H9 (cell line): Measurements from ENCODE around the gene ZNF407. TPM values are rescaled to one million over a fixed set of nuclear protein-coding genes. Genes with fewer than 3 reads are reported as not detected.

ENCODE experiments used
- DNase-seq: peaks from one replicate; pipeline ENCODE4 v3.0.0-alpha.2; 2017
- H2AFZ ChIP-seq: one replicate; pipeline ENCODE4 v1.6.1; 2013; ENCODE audit warnings: mild to moderate bottlenecking, low read length, control low read depth, moderate library complexity
- H2AK5ac ChIP-seq: 2 replicates; pipeline ENCODE4 v1.6.1; 2013; ENCODE audit warnings: low read length, control low read depth, mixed read lengths; ENCODE audit not compliant: insufficient read length
- H2BK120ac ChIP-seq: one replicate; pipeline ENCODE4 v1.6.1; 2013; ENCODE audit warnings: low read depth, mild to moderate bottlenecking, low read length, control low read depth, inconsistent platforms; ENCODE audit not compliant: poor library complexity, severe bottlenecking
- H2BK12ac ChIP-seq: 2 replicates; pipeline ENCODE4 v1.6.1; 2013; ENCODE audit warnings: low read length, control low read depth, mixed read lengths, low read depth; ENCODE audit not compliant: insufficient read length
- H2BK15ac ChIP-seq: 2 replicates; pipeline ENCODE4 v1.6.1; 2013; ENCODE audit warnings: low read depth, low read length, control low read depth
- H2BK20ac ChIP-seq: one replicate; pipeline ENCODE4 v1.6.1; 2013; ENCODE audit warnings: low read depth, mild to moderate bottlenecking, low read length, control low read depth, inconsistent platforms; ENCODE audit not compliant: poor library complexity, severe bottlenecking
- H2BK5ac ChIP-seq: 2 replicates; pipeline ENCODE4 v1.6.1; 2013; ENCODE audit warnings: low read length, control low read depth, mixed read lengths; ENCODE audit not compliant: insufficient read length
- H3K14ac ChIP-seq: 2 replicates; pipeline ENCODE4 v1.6.1; 2013; ENCODE audit warnings: low read length, control low read depth; ENCODE audit not compliant: insufficient read depth
- H3K18ac ChIP-seq: 2 replicates; pipeline ENCODE4 v1.6.1; 2013; ENCODE audit warnings: low read depth, mild to moderate bottlenecking, mixed read lengths, low read length, control low read depth; ENCODE audit not compliant: insufficient read length
- H3K23ac ChIP-seq: 2 replicates; pipeline ENCODE4 v1.6.1; 2013; ENCODE audit warnings: low read length, control low read depth, mixed read lengths, low read depth; ENCODE audit not compliant: insufficient read length
- H3K23me2 ChIP-seq: 2 replicates; pipeline ENCODE4 v1.6.1; 2013; ENCODE audit warnings: low read depth, mild to moderate bottlenecking, mixed read lengths, low read length, control low read depth; ENCODE audit not compliant: insufficient read length, poor library complexity, severe bottlenecking
- H3K27ac ChIP-seq: 2 replicates; pipeline ENCODE4 v1.5.1; 2013; ENCODE audit warnings: low read length, control low read depth, mixed read lengths, low read depth; ENCODE audit not compliant: insufficient read length
- H3K27me3 ChIP-seq: 2 replicates; pipeline ENCODE4 v1.6.1; 2013; ENCODE audit warnings: low read length, control low read depth, inconsistent platforms; ENCODE audit not compliant: insufficient read depth
- H3K4ac ChIP-seq: 2 replicates; pipeline ENCODE4 v1.6.1; 2013; ENCODE audit warnings: low read depth, mild to moderate bottlenecking, control low read depth, inconsistent platforms, low read length, moderate library complexity
- H3K4me1 ChIP-seq: 2 replicates; pipeline ENCODE4 v1.6.1; 2013; ENCODE audit warnings: low read length, control low read depth, inconsistent platforms; ENCODE audit not compliant: insufficient read depth
- H3K4me2 ChIP-seq: 2 replicates; pipeline ENCODE4 v1.6.1; 2013; ENCODE audit warnings: low read length, control low read depth, mixed read lengths; ENCODE audit not compliant: insufficient read length, insufficient read depth
- H3K56ac ChIP-seq: 2 replicates; pipeline ENCODE4 v1.6.1; 2013; ENCODE audit warnings: low read depth, mild to moderate bottlenecking, mixed read lengths, low read length, control low read depth; ENCODE audit not compliant: insufficient read length
- H3K79me1 ChIP-seq: 2 replicates; pipeline ENCODE4 v1.6.1; 2013; ENCODE audit warnings: low read depth, mild to moderate bottlenecking, moderate library complexity, low read length, control low read depth, inconsistent platforms; ENCODE audit not compliant: insufficient read depth, poor library complexity, severe bottlenecking
- H3K79me2 ChIP-seq: 2 replicates; pipeline ENCODE4 v1.6.1; 2013; ENCODE audit warnings: low read length, control low read depth, inconsistent platforms; ENCODE audit not compliant: insufficient read depth
- H3K9ac ChIP-seq: 2 replicates; pipeline ENCODE4 v1.6.1; 2013; ENCODE audit warnings: low read length, control low read depth, mixed read lengths; ENCODE audit not compliant: insufficient read length; ENCODE audit errors: extremely low read depth
- H3K9me3 ChIP-seq: one replicate; pipeline ENCODE4 v1.6.1; 2013; ENCODE audit warnings: low read depth, low read length, inconsistent platforms; ENCODE audit not compliant: control insufficient read depth
- H3T11ph ChIP-seq: one replicate; pipeline ENCODE4 v1.6.1; 2013; ENCODE audit warnings: mild to moderate bottlenecking, low read length, control low read depth, inconsistent platforms
- H4K20me1 ChIP-seq: one replicate; pipeline ENCODE4 v1.6.1; 2013; ENCODE audit not compliant: control insufficient read depth, insufficient read length, insufficient read depth
- H4K5ac ChIP-seq: 2 replicates; pipeline ENCODE4 v1.6.1; 2013; ENCODE audit warnings: low read depth, mild to moderate bottlenecking, mixed read lengths, low read length, control low read depth; ENCODE audit not compliant: insufficient read length
- H4K8ac ChIP-seq: replicated peaks from 2 replicates; pipeline ENCODE4 v1.6.1; 2013; ENCODE audit warnings: low read length, control low read depth, mixed read lengths, low read depth; ENCODE audit not compliant: insufficient read length
- H4K91ac ChIP-seq: 2 replicates; pipeline ENCODE4 v1.6.1; 2013; ENCODE audit warnings: low read depth, mild to moderate bottlenecking, moderate library complexity, mixed read lengths, low read length, control low read depth; ENCODE audit not compliant: insufficient read length
- H3K27ac Mint-ChIP-seq, 3 experiments: 2 replicates in 2 of 3; 3 replicates in 1 of 3; pipeline ENCODE4 v1.8.0; 2020 to 2021; ENCODE audit warnings: mixed read lengths in 3 of 3, mild to moderate bottlenecking in 1 of 3, moderate library complexity in 1 of 3
- H3K27me3 Mint-ChIP-seq: 2 replicates; pipeline ENCODE4 v1.8.0; 2021; ENCODE audit warnings: low read depth, mild to moderate bottlenecking, moderate library complexity, mixed read lengths
- H3K36me3 Mint-ChIP-seq, 3 experiments: 2 replicates in 2 of 3; 3 replicates in 1 of 3; pipeline ENCODE4 v1.8.0; 2020 to 2021; ENCODE audit warnings: low read depth in 3 of 3, mixed read lengths in 3 of 3; ENCODE audit not compliant: insufficient read depth in 1 of 3
- H3K4me1 Mint-ChIP-seq, 2 experiments: 2 replicates each; pipeline ENCODE4 v1.8.0; 2020; ENCODE audit warnings: mixed read lengths in 2 of 2
- H3K4me3 Mint-ChIP-seq, 2 experiments: 2 replicates in 1 of 2; 3 replicates in 1 of 2; pipeline ENCODE4 v1.8.0; 2020 to 2021; ENCODE audit warnings: mild to moderate bottlenecking in 2 of 2, mixed read lengths in 2 of 2, moderate library complexity in 1 of 2
- H3K9me3 Mint-ChIP-seq, 2 experiments: 2 replicates in 1 of 2; 3 replicates in 1 of 2; pipeline ENCODE4 v1.8.0; 2020; ENCODE audit warnings: mild to moderate bottlenecking in 2 of 2, mixed read lengths in 2 of 2, moderate library complexity in 1 of 2
- WGBS: extraction: QIAGEN DNeasy Blood & Tissue Kit; methylation state at CpG from one replicate; pipeline ENCODE4 v1.1.7; 2013; ENCODE audit warnings: missing lambda C conversion rate, low lambda C conversion rate, mixed read lengths; ENCODE audit not compliant: insufficient read length; ENCODE audit errors: extremely low coverage; 5-methylcytosine and 5-hydroxymethylcytosine counted together
- total RNA-seq: library from RNA; stranded (reverse); gene quantifications from 2 replicates; pipeline ENCODE4 v1.2.1, GENCODE V29; 2021
- TF ChIP-seq, protein P1 (sequence below): fragments of 200-600 bp; sonication (generic); conservative IDR thresholded peaks from 3 replicates; pipeline ENCODE4 v1.8.0; 2021; ENCODE audit warnings: antibody characterized with exemption, mild to moderate bottlenecking

ZNF407 gene
- total RNA-seq, 1 experiment from 2014 or later, result 8.7 TPM

DNA sequence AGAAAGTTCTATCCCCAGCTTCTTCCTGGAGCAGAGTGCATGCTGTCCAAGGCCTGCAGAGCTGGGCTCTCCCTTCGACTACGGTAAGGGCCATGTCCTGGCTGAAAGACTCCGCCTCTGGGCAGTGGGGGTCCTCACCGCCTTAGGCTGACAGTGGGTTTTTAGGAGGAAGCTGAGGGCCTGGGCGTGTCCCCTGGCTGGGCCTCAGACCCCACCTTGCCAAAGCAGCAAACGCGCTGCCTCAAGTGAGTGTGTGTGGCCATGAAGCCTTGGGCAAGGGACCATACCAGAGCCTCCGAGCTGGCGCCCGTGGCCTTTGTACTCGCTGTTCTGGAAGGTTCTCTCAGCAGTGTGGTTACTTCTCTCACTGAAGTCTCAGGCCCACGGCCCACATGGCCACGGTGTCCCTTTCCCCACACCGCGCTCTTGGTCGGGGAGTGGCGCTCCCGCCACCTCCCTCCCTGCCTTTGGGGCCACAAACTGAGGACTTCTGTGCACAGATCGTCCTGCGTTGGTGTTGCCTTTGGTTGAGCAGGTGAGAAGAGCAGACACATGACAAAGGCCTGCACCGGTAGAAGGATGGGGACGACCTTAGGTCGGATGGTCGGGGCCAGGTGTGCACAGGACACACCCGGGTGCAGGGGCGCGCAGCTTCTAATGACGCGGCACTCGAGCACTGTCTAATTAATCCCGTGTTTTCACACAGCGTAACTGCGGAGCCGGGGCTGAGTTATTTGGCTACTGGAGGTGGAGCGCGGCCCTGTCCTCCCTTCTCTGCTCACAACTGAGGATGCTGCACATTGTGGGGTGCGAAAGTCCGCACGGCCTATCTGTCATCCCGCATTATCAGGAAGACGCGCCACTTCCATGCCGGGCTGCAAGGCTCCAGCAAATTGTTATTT lies 489.7 kb downstream of the ZNF407 start:
- Histone ChIP-seq H2BK120ac (no peak overlapping the region), H3K4me2 (no peak overlapping the region), H3K23me2 (no peaks in the 10 kb centered on the region), H3K27me3 (no peaks in the 10 kb centered on the region), H2BK20ac (no peak overlapping the region), H3K27ac (no peak overlapping the region), H3K14ac (no peak overlapping the region; the same call in 1 of the 2 replicates), H3K79me1 (no peaks in the 10 kb centered on the region), H4K91ac (no peak overlapping the region), H2BK15ac (no peak overlapping the region), H3K4ac (no peak overlapping the region), H2BK12ac (no peak overlapping the region), H2BK5ac (no peak overlapping the region), H3K9ac (no peak overlapping the region), H3K18ac (no peak overlapping the region), H3K9me3 (no peaks in the 10 kb centered on the region), H3T11ph (no peak overlapping the region), H4K8ac (no peak overlapping the region), H4K5ac (no peak overlapping the region), H3K4me1 (no peaks in the 10 kb centered on the region; the same call in 1 of the 2 replicates), H3K79me2 (no peaks in the 10 kb centered on the region), H3K23ac (no peak overlapping the region), H2AFZ (no peak overlapping the region), H3K56ac (no peak overlapping the region), H2AK5ac (no peak overlapping the region), H4K20me1 (no peaks in the 10 kb centered on the region)
- DNase-seq, result no peak
- H3K36me3 Mint-ChIP-seq, result peaks cover 0 to 7% (median 0%) of the 10 kb centered on the region in 3 experiments; a peak in 1 of 7 replicates
- peaks cover 2 to 6% of the 10 kb centered on the region in 2 experiments; a peak in 1 of 4 replicates for H3K4me1 Mint-ChIP-seq
- no peak overlapping the region for H3K4me3 Mint-ChIP-seq
- H3K27ac Mint-ChIP-seq, result no peak overlapping the region
- H3K9me3 Mint-ChIP-seq, result peaks cover 15 to 17% of the 10 kb centered on the region in 2 experiments
- H3K27me3 Mint-ChIP-seq, result peaks cover 1% of the 10 kb centered on the region
- no CpG with 5 or more reads among the region's 43 CpGs for WGBS
- TF ChIP-seq, protein P1, sequence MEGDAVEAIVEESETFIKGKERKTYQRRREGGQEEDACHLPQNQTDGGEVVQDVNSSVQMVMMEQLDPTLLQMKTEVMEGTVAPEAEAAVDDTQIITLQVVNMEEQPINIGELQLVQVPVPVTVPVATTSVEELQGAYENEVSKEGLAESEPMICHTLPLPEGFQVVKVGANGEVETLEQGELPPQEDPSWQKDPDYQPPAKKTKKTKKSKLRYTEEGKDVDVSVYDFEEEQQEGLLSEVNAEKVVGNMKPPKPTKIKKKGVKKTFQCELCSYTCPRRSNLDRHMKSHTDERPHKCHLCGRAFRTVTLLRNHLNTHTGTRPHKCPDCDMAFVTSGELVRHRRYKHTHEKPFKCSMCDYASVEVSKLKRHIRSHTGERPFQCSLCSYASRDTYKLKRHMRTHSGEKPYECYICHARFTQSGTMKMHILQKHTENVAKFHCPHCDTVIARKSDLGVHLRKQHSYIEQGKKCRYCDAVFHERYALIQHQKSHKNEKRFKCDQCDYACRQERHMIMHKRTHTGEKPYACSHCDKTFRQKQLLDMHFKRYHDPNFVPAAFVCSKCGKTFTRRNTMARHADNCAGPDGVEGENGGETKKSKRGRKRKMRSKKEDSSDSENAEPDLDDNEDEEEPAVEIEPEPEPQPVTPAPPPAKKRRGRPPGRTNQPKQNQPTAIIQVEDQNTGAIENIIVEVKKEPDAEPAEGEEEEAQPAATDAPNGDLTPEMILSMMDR, result no peak
